Neuronal stem cell (in vitro differentiated cells): Measurements from ENCODE around the gene MAML2.

Experiments used
- DNase-seq: peaks from one replicate; pipeline ENCODE4 v3.0.0-alpha.2; 2013; ENCODE audit warnings: low spot score
- H2AFZ ChIP-seq: one replicate; pipeline ENCODE4 v1.6.1; 2013; ENCODE audit warnings: mild to moderate bottlenecking, low read length, inconsistent platforms
- H2AK5ac ChIP-seq: 2 replicates; pipeline ENCODE4 v1.6.1; 2013; ENCODE audit warnings: low read depth, mild to moderate bottlenecking, inconsistent platforms, low read length, moderate library complexity, mixed read lengths
- H2BK120ac ChIP-seq: 2 replicates; pipeline ENCODE4 v1.6.1; 2013; ENCODE audit warnings: low read depth, mild to moderate bottlenecking, inconsistent platforms, low read length, moderate library complexity, mixed read lengths
- H2BK12ac ChIP-seq: one replicate; pipeline ENCODE4 v1.6.1; 2013; ENCODE audit warnings: low read length, inconsistent platforms
- H2BK15ac ChIP-seq: 2 replicates; pipeline ENCODE4 v1.6.1; 2013; ENCODE audit warnings: mild to moderate bottlenecking, low read length, inconsistent platforms, mixed read lengths
- H2BK5ac ChIP-seq: one replicate; pipeline ENCODE4 v1.6.1; 2013; ENCODE audit warnings: inconsistent platforms, mild to moderate bottlenecking, low read length, moderate library complexity
- H3K14ac ChIP-seq: one replicate; pipeline ENCODE4 v1.6.1; 2013; ENCODE audit warnings: low read length, inconsistent platforms
- H3K18ac ChIP-seq: 2 replicates; pipeline ENCODE4 v1.6.1; 2013; ENCODE audit warnings: low read length, inconsistent platforms
- H3K23ac ChIP-seq: 2 replicates; pipeline ENCODE4 v1.6.1; 2013; ENCODE audit warnings: low read depth, mild to moderate bottlenecking, mixed read lengths, low read length, inconsistent platforms; ENCODE audit not compliant: poor library complexity
- H3K27ac ChIP-seq: replicated peaks from 3 replicates; pipeline ENCODE4 v1.5.1; 2013; ENCODE audit warnings: low read length, inconsistent platforms
- H3K27me3 ChIP-seq, 3 experiments: 2 replicates each; pipeline ENCODE4 v1.6.1; 2013; ENCODE audit warnings: low read length in 3 of 3, mild to moderate bottlenecking in 2 of 3, inconsistent platforms in 1 of 3, low read depth in 1 of 3, mixed read lengths in 1 of 3, moderate library complexity in 1 of 3; ENCODE audit not compliant: control insufficient read depth in 3 of 3, insufficient read depth in 3 of 3
- H3K36me3 ChIP-seq, 2 donors: replicated peaks in 1 of 2; 2 replicates each; pipeline ENCODE4 v1.6.1; 2013; ENCODE audit warnings: low read length in 2 of 2; ENCODE audit not compliant: control insufficient read depth in 2 of 2, insufficient read depth in 2 of 2
- H3K4ac ChIP-seq: 2 replicates; pipeline ENCODE4 v1.6.1; 2013; ENCODE audit warnings: inconsistent platforms, mild to moderate bottlenecking, low read length, moderate library complexity
- H3K4me1 ChIP-seq, 2 donors: 1 replicate in 1 of 2; 2 replicates in 1 of 2; pipeline ENCODE4 v1.6.1; 2013; ENCODE audit warnings: low read length in 2 of 2, low read depth in 1 of 2; ENCODE audit not compliant: control insufficient read depth in 2 of 2, insufficient read depth in 1 of 2
- H3K4me2 ChIP-seq: one replicate; pipeline ENCODE4 v1.6.1; 2013; ENCODE audit warnings: mild to moderate bottlenecking, low read length, inconsistent platforms; ENCODE audit not compliant: insufficient read depth, poor library complexity, severe bottlenecking
- H3K4me3 ChIP-seq, 2 donors: 2 replicates each; pipeline ENCODE4 v1.5.1; 2013; ENCODE audit warnings: low read length in 2 of 2, mild to moderate bottlenecking in 2 of 2, inconsistent platforms in 1 of 2, moderate library complexity in 1 of 2
- H3K79me1 ChIP-seq: one replicate; pipeline ENCODE4 v1.6.1; 2013; ENCODE audit warnings: low read depth, mild to moderate bottlenecking, inconsistent platforms, low read length, moderate library complexity
- H3K9ac ChIP-seq: one replicate; pipeline ENCODE4 v1.6.1; 2013; ENCODE audit warnings: mild to moderate bottlenecking, low read depth, low read length, inconsistent platforms; ENCODE audit not compliant: poor library complexity
- H3K9me3 ChIP-seq, 2 donors: replicated peaks in 1 of 2; 2 replicates each; pipeline versions ENCODE3 to v1.6.1; 2013; ENCODE audit warnings: low read length in 2 of 2, mild to moderate bottlenecking in 2 of 2, inconsistent platforms in 1 of 2, low read depth in 1 of 2, mixed read lengths in 1 of 2, moderate library complexity in 1 of 2; ENCODE audit not compliant: control insufficient read depth in 2 of 2, insufficient read depth in 1 of 2
- H4K8ac ChIP-seq: one replicate; pipeline ENCODE4 v1.6.1; 2013; ENCODE audit warnings: low read depth, mild to moderate bottlenecking, inconsistent platforms, low read length, moderate library complexity
- H4K91ac ChIP-seq: one replicate; pipeline ENCODE4 v1.6.1; 2013; ENCODE audit warnings: low read length, low read depth, mild to moderate bottlenecking, inconsistent platforms; ENCODE audit not compliant: poor library complexity
- WGBS, 2 donors: extraction: QIAGEN DNeasy Blood & Tissue Kit; methylation state at CpG; one replicate each; pipeline ENCODE4 v1.1.7; 2013; ENCODE audit warnings: missing lambda C conversion rate in 2 of 2, mixed read lengths in 1 of 2; ENCODE audit not compliant: insufficient read length in 2 of 2, insufficient replicate concordance in 1 of 2; ENCODE audit errors: extremely low coverage in 2 of 2; 5-methylcytosine and 5-hydroxymethylcytosine counted together

MAML2 gene

DNA sequence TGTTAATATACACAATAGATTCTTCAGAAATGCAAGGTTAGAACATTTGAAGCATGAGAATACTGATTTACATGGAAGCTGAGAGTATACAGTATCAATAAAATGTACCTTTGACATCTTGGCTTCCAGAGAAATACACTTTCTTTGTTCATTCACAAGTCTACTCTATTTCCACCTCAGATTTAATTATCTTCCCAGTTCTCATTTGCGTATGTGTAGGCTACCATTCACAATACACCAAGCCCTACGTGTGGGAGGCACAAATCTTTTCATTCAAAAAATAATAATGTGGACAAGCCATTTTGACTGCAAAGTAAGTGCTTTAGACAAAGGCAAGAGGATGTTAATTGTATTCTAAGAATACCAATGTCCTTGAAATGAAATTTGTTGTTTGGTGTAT, 286.4 kb downstream of the MAML2 start:
- Histone ChIP-seq H4K8ac (no peak overlapping the region), H2AK5ac (no peak overlapping the region), H2AFZ (no peak overlapping the region), H2BK12ac (no peak overlapping the region), H3K14ac (no peak overlapping the region), H3K36me3 (no peaks in the 10 kb centered on the region), H3K9ac (no peak overlapping the region), H3K4me2 (no peak overlapping the region), H3K9me3 (no peaks in the 10 kb centered on the region), H3K18ac (no peak overlapping the region), H4K91ac (no peak overlapping the region), H3K4me3 (no peak overlapping the region), H3K79me1 (no peaks in the 10 kb centered on the region), H3K27ac (no peak overlapping the region), H2BK5ac (no peak overlapping the region), H3K4ac (no peak overlapping the region), H3K4me1 (peaks cover 5 to 31% of the 10 kb centered on the region in 2 donors), H3K23ac (no peak overlapping the region), H2BK120ac (no peak overlapping the region), H3K27me3 (no peaks in the 10 kb centered on the region), H2BK15ac (no peak overlapping the region)
- DNase-seq = no peak
- WGBS, 2 donors = no CpG with 5 or more reads among the region's 2 CpGs

DNA sequence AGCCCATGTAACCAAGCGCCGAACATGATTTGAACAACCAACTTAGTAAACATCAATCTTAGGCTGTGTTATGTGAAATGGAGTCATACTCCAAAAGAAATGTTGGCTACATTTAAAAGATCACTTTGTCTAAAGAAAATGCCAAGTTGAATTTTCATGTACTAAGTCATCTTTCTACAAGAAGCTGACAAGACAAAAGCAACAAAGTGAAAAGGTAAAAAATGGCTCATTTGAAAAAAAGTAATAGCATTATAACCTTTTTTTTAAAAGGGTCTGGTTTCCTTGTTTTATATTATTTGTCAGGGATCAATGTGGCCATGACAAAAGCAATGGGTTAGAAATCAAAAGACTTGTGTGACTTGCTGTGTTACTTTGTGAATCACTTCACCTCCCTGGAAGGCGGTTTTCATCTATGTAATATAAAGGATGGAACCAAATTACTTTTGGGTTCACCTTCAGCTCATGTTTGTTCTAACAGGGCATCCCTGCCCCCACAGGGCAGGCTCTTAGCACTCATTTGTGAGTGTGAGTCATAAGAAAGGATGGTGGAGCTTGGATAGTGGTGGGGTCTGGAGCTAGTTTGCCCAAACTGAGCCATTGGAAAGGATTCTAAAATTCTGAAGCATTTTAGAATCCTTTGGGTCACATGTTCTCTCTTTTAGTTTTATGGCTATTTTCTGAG, 287.1 kb downstream of the MAML2 start:
- H3K9me3 ChIP-seq = no peaks in the 10 kb centered on the region
- H2BK5ac ChIP-seq = no peak overlapping the region
- H3K36me3 ChIP-seq = no peaks in the 10 kb centered on the region
- no peak overlapping the region for H3K18ac ChIP-seq
- no peak overlapping the region for H3K14ac ChIP-seq
- H2AFZ ChIP-seq = no peak overlapping the region
- H2BK12ac ChIP-seq = no peak overlapping the region
- H2BK120ac ChIP-seq = no peak overlapping the region
- H2BK15ac ChIP-seq = no peak overlapping the region
- H4K91ac ChIP-seq = no peak overlapping the region
- H3K4me1 ChIP-seq = peaks cover 5 to 37% of the 10 kb centered on the region in 2 donors
- H3K4me3 ChIP-seq = no peak overlapping the region
- no peak overlapping the region for H4K8ac ChIP-seq
- peak overlapping the region; percentile 5 for H3K27ac ChIP-seq
- no CpG with 5 or more reads among the region's 3 CpGs for WGBS, 2 donors
- no peak overlapping the region for H3K4ac ChIP-seq
- H3K4me2 ChIP-seq = no peak overlapping the region
- no peak overlapping the region for H3K9ac ChIP-seq
- H2AK5ac ChIP-seq = no peak overlapping the region
- H3K27me3 ChIP-seq = no peaks in the 10 kb centered on the region
- H3K23ac ChIP-seq = no peak overlapping the region
- no peaks in the 10 kb centered on the region for H3K79me1 ChIP-seq
- DNase-seq = peak; percentile 6

GRCh38 chr11:96054870-96055705, 287.9 kb downstream of the MAML2 start:
- Histone ChIP-seq H3K14ac (no peak overlapping the region), H3K18ac (no peak overlapping the region), H2BK5ac (no peak overlapping the region), H3K9ac (no peak overlapping the region), H3K27ac (no peak overlapping the region), H3K4me3 (no peak overlapping the region), H2BK120ac (no peak overlapping the region), H2AFZ (no peak overlapping the region), H3K4me1 (peaks cover 7 to 44% of the 10 kb centered on the region in 2 donors), H3K9me3 (no peaks in the 10 kb centered on the region), H4K91ac (no peak overlapping the region), H2BK12ac (no peak overlapping the region), H4K8ac (no peak overlapping the region), H3K79me1 (no peaks in the 10 kb centered on the region), H2BK15ac (no peak overlapping the region), H2AK5ac (no peak overlapping the region), H3K23ac (no peak overlapping the region), H3K4ac (no peak overlapping the region), H3K27me3 (no peaks in the 10 kb centered on the region), H3K4me2 (no peak overlapping the region), H3K36me3 (no peaks in the 10 kb centered on the region)
- peak; percentile 71 for DNase-seq
- WGBS, 2 donors = no CpG with 5 or more reads among the region's 2 CpGs

DNA sequence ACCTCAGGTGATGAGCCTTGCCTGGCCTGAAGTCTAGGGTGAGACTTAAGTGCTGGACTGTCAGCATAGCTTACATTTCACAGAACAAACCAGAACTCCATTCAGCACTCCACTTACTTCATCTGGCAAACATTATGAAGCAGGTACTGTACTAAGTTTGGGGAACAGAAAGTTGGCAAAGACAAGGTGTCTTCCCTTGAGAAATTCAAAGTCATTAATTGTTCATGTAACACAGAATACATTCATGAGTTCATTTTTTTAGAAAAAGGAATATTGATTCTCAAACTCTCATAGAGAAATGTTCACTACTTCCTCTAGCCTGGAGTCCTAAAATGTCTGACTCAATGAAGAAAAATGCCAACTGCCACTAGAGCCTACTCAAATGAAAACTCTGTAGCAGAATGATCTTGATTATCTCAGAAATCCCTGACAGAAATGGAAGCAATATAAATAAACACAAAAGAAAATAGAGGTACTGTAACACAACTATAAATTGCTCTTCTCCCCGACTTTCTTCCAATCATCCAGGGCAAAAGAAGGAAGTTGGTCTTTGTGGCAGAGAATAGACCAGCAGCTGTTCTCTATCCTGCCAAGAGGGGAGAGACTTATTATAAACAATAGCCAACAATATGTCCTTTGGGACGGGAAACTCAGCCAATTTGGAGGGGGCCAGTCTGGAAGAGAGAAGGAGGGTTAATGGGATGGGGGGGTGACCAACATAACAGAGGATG, 289.9 kb downstream of the MAML2 start:
- WGBS, 2 donors = no CpG with 5 or more reads among the region's 2 CpGs
- H2AK5ac ChIP-seq = no peak overlapping the region
- no peak overlapping the region for H3K4me2 ChIP-seq
- no peaks in the 10 kb centered on the region for H3K36me3 ChIP-seq
- H3K79me1 ChIP-seq = no peaks in the 10 kb centered on the region
- H3K27ac ChIP-seq = no peak overlapping the region
- H3K18ac ChIP-seq = no peak overlapping the region
- no peak for DNase-seq
- H2AFZ ChIP-seq = no peak overlapping the region
- no peak overlapping the region for H4K91ac ChIP-seq
- peaks cover 7 to 52% of the 10 kb centered on the region in 2 donors for H3K4me1 ChIP-seq
- H2BK12ac ChIP-seq = no peak overlapping the region
- H3K14ac ChIP-seq = no peak overlapping the region
- no peak overlapping the region for H3K23ac ChIP-seq
- no peaks in the 10 kb centered on the region for H3K27me3 ChIP-seq
- H3K9ac ChIP-seq = no peak overlapping the region
- no peak overlapping the region for H2BK5ac ChIP-seq
- no peak overlapping the region for H2BK15ac ChIP-seq
- H2BK120ac ChIP-seq = no peak overlapping the region
- H3K4me3 ChIP-seq = no peak overlapping the region
- H3K4ac ChIP-seq = no peak overlapping the region
- H4K8ac ChIP-seq = no peak overlapping the region
- no peaks in the 10 kb centered on the region for H3K9me3 ChIP-seq
